GM21786 (cell line): ENCODE data around the gene PSG1.
"Not testable (repeated sequence)": the region's sequence is repeated elsewhere in the genome, so short reads cannot be mapped to it uniquely, and the experiment has no call there.

Experiments used
- ATAC-seq: cut with Tn5 transposase; IDR thresholded peaks from one replicate; pipeline ENCODE4 v1.9.1; 2021; ENCODE audit not compliant: unreplicated experiment

The PSG1 gene

GRCh38 chr19:42831221-42832019 lies 48.1 kb downstream of the PSG1 start:
- no peak for ATAC-seq

GRCh38 chr19:42821306-42821977 lies 58.1 kb downstream of the PSG1 start:
- ATAC-seq: not testable (repeated sequence)

GRCh38 chr19:42819960-42820650 lies 59.4 kb downstream of the PSG1 start:
- ATAC-seq: not testable (repeated sequence)

- no peak for ATAC-seq
Measured at GRCh38 chr19:42816894-42817293, 62.6 kb downstream of the PSG1 start.
